Endothelial cell of umbilical vein (primary cell): ENCODE measurements around the gene DTWD2. TPM values are rescaled to one million over a fixed set of nuclear protein-coding genes. Genes with fewer than 3 reads are reported as not detected.

Source experiments
- BruUV-seq: library from RNA; stranded (reverse); fragments of 400-500 nt; replicated peaks from 2 replicates; lab custom pipeline; 2021; lab: Mats Ljungman, UMichigan
- CTCF ChIA-PET: fragments of 300-600, 350-600 bp; sonication (Branson Sonifier 250); formaldehyde crosslinking; loops from one replicate; lab custom pipeline; 2021; ENCODE audit warnings: antibody characterized with exemption, inconsistent platforms; lab: Charles Lee
- POLR2A ChIA-PET: fragments of 300-600, 350-600 bp; sonication (Branson Sonifier 250); formaldehyde crosslinking; loops from one replicate; lab custom pipeline; 2021; ENCODE audit warnings: antibody characterized with exemption, inconsistent platforms; lab: Charles Lee
- DNase-seq: peaks from one replicate; pipeline ENCODE4 v3.0.0-alpha.2; 2011; ENCODE audit warnings: low read depth, low spot score
- FAIRE-seq: peaks from 2 replicates; lab custom pipeline; 2011; peaks lifted over from hg19 to GRCh38; lab: Jason Lieb, UNC
- H2AFZ ChIP-seq: 2 replicates; pipeline ENCODE4 v1.6.0; 2012; ENCODE audit warnings: low read depth, low read length, control low read depth, inconsistent platforms
- H3K27ac ChIP-seq: 2 replicates; pipeline ENCODE4 v1.5.1; 2011; ENCODE audit warnings: low read depth, mild to moderate bottlenecking, control low read depth, low read length, moderate library complexity; ENCODE audit not compliant: insufficient read depth
- H3K27me3 ChIP-seq, 2 experiments: 2 replicates each; pipeline versions ENCODE4 v1.6.0 to v1.6.1; 2011; ENCODE audit warnings: low read length in 2 of 2, mixed read lengths in 1 of 2; ENCODE audit not compliant: control insufficient read depth in 2 of 2, insufficient read depth in 2 of 2
- H3K36me3 ChIP-seq, 2 experiments: 2 replicates in 1 of 2; 3 replicates in 1 of 2; pipeline ENCODE4 v1.5.1; 2011; ENCODE audit warnings: low read length in 2 of 2, mild to moderate bottlenecking in 1 of 2, moderate library complexity in 1 of 2; ENCODE audit not compliant: control insufficient read depth in 2 of 2, insufficient read depth in 2 of 2; ENCODE audit errors: extremely low read depth in 1 of 2
- H3K4me1 ChIP-seq: 3 replicates; pipeline ENCODE4 v1.5.1; 2011; ENCODE audit warnings: mild to moderate bottlenecking, low read length; ENCODE audit not compliant: control insufficient read depth, insufficient read depth; ENCODE audit errors: extremely low read depth
- H3K4me2 ChIP-seq: 2 replicates; pipeline ENCODE4 v1.6.1; 2011; ENCODE audit warnings: low read length, control low read depth, mixed read lengths; ENCODE audit not compliant: insufficient read depth
- H3K4me3 ChIP-seq, 3 experiments: fragments of 200-600 bp in 1 of 3; sonication (generic), shearing (Covaris generic) in 1 of 3; replicated peaks in 1 of 3; 2 replicates each; pipeline ENCODE4 v1.5.1; 2011 to 2016; ENCODE audit warnings: control low read depth in 3 of 3, low read length in 3 of 3, mild to moderate bottlenecking in 2 of 3, inconsistent platforms in 1 of 3, low read depth in 1 of 3, moderate library complexity in 1 of 3; ENCODE audit not compliant: insufficient read depth in 1 of 3
- H3K79me2 ChIP-seq: 2 replicates; pipeline ENCODE4 v1.6.0; 2012; ENCODE audit warnings: low read length, inconsistent platforms; ENCODE audit not compliant: control insufficient read depth, insufficient read depth
- H3K9ac ChIP-seq: replicated peaks from 2 replicates; pipeline ENCODE3; 2011; ENCODE audit warnings: low read length, control low read depth; ENCODE audit not compliant: insufficient read depth; ENCODE audit errors: extremely low read depth
- H3K9me1 ChIP-seq: replicated peaks from 3 replicates; pipeline ENCODE4 v1.6.0; 2011; ENCODE audit warnings: mild to moderate bottlenecking, low read length; ENCODE audit not compliant: control insufficient read depth, insufficient read depth; ENCODE audit errors: extremely low read depth
- H3K9me3 ChIP-seq: replicated peaks from 2 replicates; pipeline ENCODE4 v1.5.1; 2012; ENCODE audit warnings: low read length, inconsistent platforms; ENCODE audit not compliant: control insufficient read depth, insufficient read depth
- H4K20me1 ChIP-seq: replicated peaks from 2 replicates; pipeline ENCODE3; 2011; ENCODE audit warnings: mild to moderate bottlenecking, low read length; ENCODE audit not compliant: control insufficient read depth, insufficient read depth; ENCODE audit errors: extremely low read depth
- CTCF ChIP-seq, 2 donors: IDR thresholded peaks; 1 replicate in 1 of 2; 2 replicates in 1 of 2; pipeline ENCODE4 v1.5.1; 2011; ENCODE audit warnings: low read length in 2 of 2, mild to moderate bottlenecking in 2 of 2, moderate library complexity in 2 of 2, control low read depth in 1 of 2, inconsistent platforms in 1 of 2, low read depth in 1 of 2; ENCODE audit not compliant: insufficient read depth in 1 of 2; ENCODE audit errors: extremely low read depth in 1 of 2
- EZH2 ChIP-seq: IDR thresholded peaks from 2 replicates; pipeline ENCODE4 v1.6.1; 2012; ENCODE audit warnings: borderline replicate concordance, low read depth, mild to moderate bottlenecking, moderate library complexity, low read length, inconsistent platforms; ENCODE audit not compliant: severe bottlenecking
- FOS ChIP-seq: IDR thresholded peaks from 2 replicates; pipeline ENCODE4 v1.6.1; 2011; ENCODE audit warnings: mild to moderate bottlenecking, low read length, moderate library complexity, borderline replicate concordance; ENCODE audit not compliant: insufficient read depth
- GATA2 ChIP-seq: IDR thresholded peaks from 2 replicates; pipeline ENCODE4 v1.7.0; 2011; ENCODE audit warnings: low read depth, mild to moderate bottlenecking, moderate library complexity, mixed read lengths, low read length; ENCODE audit not compliant: insufficient read length, insufficient read depth
- JUN ChIP-seq: IDR thresholded peaks from 2 replicates; pipeline ENCODE4 v1.6.1; 2011; ENCODE audit warnings: borderline replicate concordance, low read depth; ENCODE audit not compliant: insufficient read length, insufficient read depth
- MAX ChIP-seq: IDR thresholded peaks from 2 replicates; pipeline ENCODE4 v1.6.1; 2011; ENCODE audit not compliant: insufficient read depth, insufficient read length
- MYC ChIP-seq: IDR thresholded peaks from one replicate; pipeline ENCODE4 v1.6.1; 2011; ENCODE audit warnings: mild to moderate bottlenecking, low read depth, low read length
- POLR2A ChIP-seq: IDR thresholded peaks from 2 replicates; pipeline ENCODE4 v1.6.1; 2012; ENCODE audit warnings: low read depth, mild to moderate bottlenecking, control low read depth, low read length
- POLR2AphosphoS5 ChIP-seq: IDR thresholded peaks from 2 replicates; pipeline ENCODE4 v1.6.1; 2012; ENCODE audit warnings: low read depth, mild to moderate bottlenecking, control low read depth, low read length, moderate library complexity; ENCODE audit not compliant: insufficient read depth
- dilution Hi-C: fragments of 300-500 bp; cut with MboI; formaldehyde crosslinking; loops from one replicate; pipeline ENCODE4 v1.15.0; 2019; ENCODE audit warnings: low sequenced_read_pairs; ENCODE audit not compliant: extremely low pct_ligation_motif_present
- intact Hi-C: fragments of 100-400 bp; cut with micrococcal nuclease; formaldehyde crosslinking; loops from one replicate; pipeline ENCODE4 v1.10.0; 2022
- polyA plus RNA-seq, 4 experiments: library from polyadenylated mRNA; depleted of rRNA in 3 of 4; stranded (reverse) in 3 of 4; unstranded in 1 of 4; fragments of >200 nt; gene quantifications; 2 replicates each; pipeline versions ENCODE4 v1.2.1 to v1.2.3, GENCODE V29; 2011 to 2012; ENCODE audit warnings: missing spikeins in 1 of 4
- total RNA-seq: library from RNA; stranded (reverse); gene quantifications from 2 replicates; pipeline ENCODE4 v1.2.3, GENCODE V29; 2021

The DTWD2 gene
- total and polyA plus RNA-seq, 2 donors (not counting 3 experiments of a cell fraction or from before 2014, with no cell fraction given): 0.99 to 1.1 TPM

GRCh38 chr5:118863345-118863744 lies 125.0 kb downstream of the DTWD2 start:
- intact Hi-C loops: no loop called here
- no TSS peak for BruUV-seq
- Histone ChIP-seq H2AFZ (no peak overlapping the region), H3K4me1 (no peaks in the 10 kb centered on the region), H3K9me1 (no peaks in the 10 kb centered on the region), H3K27me3 (no peaks in the 10 kb centered on the region), H3K36me3 (no peaks in the 10 kb centered on the region), H3K9ac (no peak overlapping the region), H3K9me3 (no peaks in the 10 kb centered on the region), H3K79me2 (no peaks in the 10 kb centered on the region), H3K27ac (no peak overlapping the region), H4K20me1 (no peaks in the 10 kb centered on the region), H3K4me2 (no peak overlapping the region), H3K4me3 (no peak overlapping the region)
- FAIRE-seq (no peak), DNase-seq (no peak)
- ChIA-PET CTCF (no interaction called here), POLR2A (no interaction called here)
- TF ChIP-seq MAX: no peak
- no peak for TF ChIP-seq CTCF (IDR thresholded peaks at IDR 0.05; ENCODE audit: extremely low read depth in 1 of 2, insufficient read depth in 1 of 2, low read depth in 1 of 2, low read length in 2 of 2)
- no peak for TF ChIP-seq MYC
- no peak for TF ChIP-seq JUN
- no peak for TF ChIP-seq POLR2AphosphoS5
- no peak for TF ChIP-seq FOS
- no peak for TF ChIP-seq POLR2A
- no peak for TF ChIP-seq GATA2
- no peak for TF ChIP-seq EZH2
- dilution Hi-C loops: no loop called here
